ENCODE data around the gene BCAN. TPM values are rescaled to one million over a fixed set of nuclear protein-coding genes. Genes with fewer than 3 reads are reported as not detected.

Gene BCAN, protein sequence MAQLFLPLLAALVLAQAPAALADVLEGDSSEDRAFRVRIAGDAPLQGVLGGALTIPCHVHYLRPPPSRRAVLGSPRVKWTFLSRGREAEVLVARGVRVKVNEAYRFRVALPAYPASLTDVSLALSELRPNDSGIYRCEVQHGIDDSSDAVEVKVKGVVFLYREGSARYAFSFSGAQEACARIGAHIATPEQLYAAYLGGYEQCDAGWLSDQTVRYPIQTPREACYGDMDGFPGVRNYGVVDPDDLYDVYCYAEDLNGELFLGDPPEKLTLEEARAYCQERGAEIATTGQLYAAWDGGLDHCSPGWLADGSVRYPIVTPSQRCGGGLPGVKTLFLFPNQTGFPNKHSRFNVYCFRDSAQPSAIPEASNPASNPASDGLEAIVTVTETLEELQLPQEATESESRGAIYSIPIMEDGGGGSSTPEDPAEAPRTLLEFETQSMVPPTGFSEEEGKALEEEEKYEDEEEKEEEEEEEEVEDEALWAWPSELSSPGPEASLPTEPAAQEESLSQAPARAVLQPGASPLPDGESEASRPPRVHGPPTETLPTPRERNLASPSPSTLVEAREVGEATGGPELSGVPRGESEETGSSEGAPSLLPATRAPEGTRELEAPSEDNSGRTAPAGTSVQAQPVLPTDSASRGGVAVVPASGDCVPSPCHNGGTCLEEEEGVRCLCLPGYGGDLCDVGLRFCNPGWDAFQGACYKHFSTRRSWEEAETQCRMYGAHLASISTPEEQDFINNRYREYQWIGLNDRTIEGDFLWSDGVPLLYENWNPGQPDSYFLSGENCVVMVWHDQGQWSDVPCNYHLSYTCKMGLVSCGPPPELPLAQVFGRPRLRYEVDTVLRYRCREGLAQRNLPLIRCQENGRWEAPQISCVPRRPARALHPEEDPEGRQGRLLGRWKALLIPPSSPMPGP
- 0.86 and 1.2 TPM in 2 replicates for total RNA-seq
- 0.23 and 0.39 TPM in 2 replicates for polyA plus RNA-seq

DNA sequence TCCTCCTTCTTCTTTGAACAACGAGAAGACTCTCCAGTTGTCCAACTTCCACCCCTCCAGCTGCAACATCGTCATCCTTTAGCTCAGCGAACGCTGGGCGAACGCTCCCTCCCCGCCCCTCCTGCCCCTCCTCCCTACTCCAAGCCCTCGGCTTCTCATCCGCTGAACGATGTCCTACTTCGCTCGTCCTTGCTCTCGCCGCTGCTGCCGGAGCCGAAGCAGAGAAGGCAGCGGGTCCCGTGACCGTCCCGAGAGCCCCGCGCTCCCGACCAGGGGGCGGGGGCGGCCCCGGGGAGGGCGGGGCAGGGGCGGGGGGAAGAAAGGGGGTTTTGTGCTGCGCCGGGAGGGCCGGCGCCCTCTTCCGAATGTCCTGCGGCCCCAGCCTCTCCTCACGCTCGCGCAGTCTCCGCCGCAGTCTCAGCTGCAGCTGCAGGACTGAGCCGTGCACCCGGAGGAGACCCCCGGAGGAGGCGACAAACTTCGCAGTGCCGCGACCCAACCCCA lies at the start of gene BCAN:
BCAN (plus strand) TSS at position 357 of the 504 bp plus-strand sequence. CDS start 3,938 bp downstream, outside the sequence.
- no peaks in the 10 kb centered on the region for H3K36me3 ChIP-seq
- H3K27me3 ChIP-seq: peaks cover 84% of the 10 kb centered on the region
- H3K9me3 ChIP-seq (ENCODE audit: low read depth): no peaks in the 10 kb centered on the region
- no peaks in the 10 kb centered on the region for H3K4me1 ChIP-seq (ENCODE audit: low read depth)
- TF ChIP-seq, protein P1, sequence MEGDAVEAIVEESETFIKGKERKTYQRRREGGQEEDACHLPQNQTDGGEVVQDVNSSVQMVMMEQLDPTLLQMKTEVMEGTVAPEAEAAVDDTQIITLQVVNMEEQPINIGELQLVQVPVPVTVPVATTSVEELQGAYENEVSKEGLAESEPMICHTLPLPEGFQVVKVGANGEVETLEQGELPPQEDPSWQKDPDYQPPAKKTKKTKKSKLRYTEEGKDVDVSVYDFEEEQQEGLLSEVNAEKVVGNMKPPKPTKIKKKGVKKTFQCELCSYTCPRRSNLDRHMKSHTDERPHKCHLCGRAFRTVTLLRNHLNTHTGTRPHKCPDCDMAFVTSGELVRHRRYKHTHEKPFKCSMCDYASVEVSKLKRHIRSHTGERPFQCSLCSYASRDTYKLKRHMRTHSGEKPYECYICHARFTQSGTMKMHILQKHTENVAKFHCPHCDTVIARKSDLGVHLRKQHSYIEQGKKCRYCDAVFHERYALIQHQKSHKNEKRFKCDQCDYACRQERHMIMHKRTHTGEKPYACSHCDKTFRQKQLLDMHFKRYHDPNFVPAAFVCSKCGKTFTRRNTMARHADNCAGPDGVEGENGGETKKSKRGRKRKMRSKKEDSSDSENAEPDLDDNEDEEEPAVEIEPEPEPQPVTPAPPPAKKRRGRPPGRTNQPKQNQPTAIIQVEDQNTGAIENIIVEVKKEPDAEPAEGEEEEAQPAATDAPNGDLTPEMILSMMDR (IDR thresholded peaks at IDR 0.05; ENCODE audit: low read depth, low read length): no peak
- DNase-seq (ENCODE audit: low read depth in 1 of 2, low spot score in 1 of 2): peak; percentile 54 to 83
- H3K4me3 ChIP-seq: peak within 1 kb of the TSS; percentile 34
- H3K27ac ChIP-seq: no peak within 1 kb of the TSS

DNA sequence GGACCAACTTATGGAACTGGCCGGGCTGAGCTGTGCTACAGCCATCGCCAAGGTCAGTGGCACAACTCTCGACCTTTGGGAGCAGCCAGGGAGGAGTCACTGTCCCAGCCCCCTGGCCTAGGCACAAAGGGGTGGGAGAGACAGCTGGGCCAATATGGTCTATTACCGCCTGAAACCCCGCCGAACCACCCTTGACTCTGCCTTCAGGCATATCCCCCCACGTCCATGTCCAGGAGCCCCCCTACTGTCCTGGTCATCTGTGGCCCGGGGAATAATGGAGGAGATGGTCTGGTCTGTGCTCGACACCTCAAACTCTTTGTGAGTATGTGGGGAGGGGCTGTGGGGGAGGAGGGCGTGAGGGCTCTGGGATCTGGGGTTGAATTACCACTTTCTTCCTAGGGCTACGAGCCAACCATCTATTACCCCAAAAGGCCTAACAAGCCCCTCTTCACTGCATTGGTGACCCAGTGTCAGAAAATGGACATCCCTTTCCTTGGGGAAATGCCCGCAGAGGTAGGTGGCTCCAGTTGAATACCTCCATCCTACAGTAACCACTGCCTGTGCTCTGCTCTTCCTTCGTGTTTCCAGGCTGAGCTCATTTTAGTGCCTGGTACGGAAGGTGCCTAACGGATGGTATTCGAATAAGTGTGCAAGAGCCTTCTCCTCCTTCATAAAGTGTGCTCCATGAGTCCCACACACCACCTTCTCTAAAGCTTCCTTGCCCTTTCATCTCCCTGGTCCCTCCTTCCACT lies 49.6 kb upstream of the BCAN start:
- peaks cover 7% of the 10 kb centered on the region for H3K36me3 ChIP-seq
- peak overlapping the region; percentile 83 for H3K4me3 ChIP-seq
- H3K27me3 ChIP-seq: no peaks in the 10 kb centered on the region
- DNase-seq (ENCODE audit: low read depth in 1 of 2, low spot score in 1 of 2): no peak
- TF ChIP-seq, protein P1 (IDR thresholded peaks at IDR 0.05; ENCODE audit: low read depth, low read length): no peak
- H3K27ac ChIP-seq: no peak overlapping the region
- no peaks in the 10 kb centered on the region for H3K9me3 ChIP-seq (ENCODE audit: low read depth)
- H3K4me1 ChIP-seq (ENCODE audit: low read depth): peaks cover 5% of the 10 kb centered on the region

DNA sequence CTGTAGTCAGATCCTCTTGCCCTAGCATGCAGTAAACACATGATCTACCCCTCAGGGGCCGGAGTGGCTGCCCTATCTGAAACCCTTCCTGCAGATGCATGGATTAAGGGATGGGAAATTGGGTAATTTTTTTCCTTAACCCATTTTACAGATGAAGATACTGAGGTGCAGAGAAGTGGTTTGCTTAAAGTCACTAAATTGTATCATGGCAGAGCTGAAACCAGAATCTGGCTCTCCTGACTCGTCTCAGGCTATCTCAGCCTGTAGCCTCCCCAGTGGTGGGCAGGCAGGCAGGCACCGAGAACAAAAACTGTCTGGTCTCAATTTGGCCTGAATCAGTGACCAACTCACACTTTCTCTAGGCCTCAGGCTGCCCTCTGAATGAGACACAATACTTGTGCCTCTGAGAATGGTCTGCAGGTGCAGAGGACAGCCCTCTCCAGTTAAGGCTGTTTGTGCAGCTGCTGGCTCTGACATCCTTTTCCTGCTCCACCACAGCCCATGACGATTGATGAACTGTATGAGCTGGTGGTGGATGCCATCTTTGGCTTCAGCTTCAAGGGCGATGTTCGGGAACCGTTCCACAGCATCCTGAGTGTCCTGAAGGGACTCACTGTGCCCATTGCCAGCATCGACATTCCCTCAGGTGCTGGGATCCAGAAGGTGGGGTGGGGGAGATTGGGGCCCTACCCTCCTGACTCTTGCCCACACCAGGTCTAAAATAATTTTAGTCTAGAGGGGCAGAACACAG lies 48.8 kb upstream of the BCAN start:
- Histone ChIP-seq H3K4me1 (ENCODE audit: low read depth) (peaks cover 5% of the 10 kb centered on the region), H3K27me3 (no peaks in the 10 kb centered on the region), H3K36me3 (peaks cover 7% of the 10 kb centered on the region), H3K9me3 (ENCODE audit: low read depth) (no peaks in the 10 kb centered on the region), H3K27ac (no peak overlapping the region), H3K4me3 (no peak overlapping the region)
- TF ChIP-seq, protein P1 (IDR thresholded peaks at IDR 0.05; ENCODE audit: low read depth, low read length): no peak
- DNase-seq (ENCODE audit: low read depth in 1 of 2, low spot score in 1 of 2): no peak

DNA sequence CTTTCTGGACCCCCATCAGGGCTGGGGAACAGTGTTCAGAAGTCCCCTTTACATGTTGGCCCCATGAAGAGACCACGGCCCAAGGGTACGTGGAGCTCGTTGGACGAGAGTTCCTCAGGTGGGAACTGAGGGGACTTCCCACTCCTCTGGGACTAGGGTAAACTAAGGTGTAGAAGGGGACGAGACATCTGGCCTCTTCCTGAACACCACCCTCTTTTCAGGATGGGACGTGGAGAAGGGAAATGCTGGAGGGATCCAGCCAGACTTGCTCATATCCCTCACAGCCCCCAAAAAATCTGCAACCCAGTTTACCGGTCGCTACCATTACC lies 48.3 kb upstream of the BCAN start:
- H3K9me3 ChIP-seq (ENCODE audit: low read depth): no peaks in the 10 kb centered on the region
- H3K4me3 ChIP-seq: no peak overlapping the region
- peaks cover 7% of the 10 kb centered on the region for H3K36me3 ChIP-seq
- no peak overlapping the region for H3K27ac ChIP-seq
- DNase-seq (ENCODE audit: low read depth in 1 of 2, low spot score in 1 of 2): no peak
- peaks cover 5% of the 10 kb centered on the region for H3K4me1 ChIP-seq (ENCODE audit: low read depth)
- TF ChIP-seq, protein P1 (IDR thresholded peaks at IDR 0.05; ENCODE audit: low read depth, low read length): no peak
- no peaks in the 10 kb centered on the region for H3K27me3 ChIP-seq
